Measurements from ENCODE around the gene PSTPIP2.

Gene PSTPIP2

DNA sequence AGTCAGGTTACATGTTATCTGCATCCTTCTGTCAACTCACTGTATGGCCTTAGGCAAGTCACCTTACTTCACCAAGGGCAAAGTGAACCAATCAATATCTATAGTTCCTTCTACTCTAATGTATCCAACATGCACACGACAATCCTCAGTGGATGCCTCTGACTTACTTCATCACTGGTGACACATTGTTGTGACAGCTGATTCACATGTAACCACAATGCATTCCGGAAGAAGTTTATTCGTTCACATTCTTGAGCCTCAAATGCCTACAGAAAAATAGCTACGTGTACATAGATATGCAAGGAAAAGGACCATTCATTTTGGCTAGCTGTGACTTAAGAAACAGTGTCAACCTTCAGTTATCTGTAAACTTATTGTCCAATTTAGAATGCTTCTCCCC is 78.6 kb downstream of the PSTPIP2 start:
- TF ChIP-seq SIN3A (IDR thresholded peaks at IDR 0.05; ENCODE audit: borderline replicate concordance, insufficient read depth, low read length) (no peak), TAF1 (IDR thresholded peaks at IDR 0.05; ENCODE audit: borderline replicate concordance, insufficient read depth, low read length) (no peak), POLR2AphosphoS5 (IDR thresholded peaks at IDR 0.05; ENCODE audit: low read depth, low read length) (no peak), FOXP2 (optimal IDR thresholded peaks at IDR 0.05; ENCODE audit: borderline replicate concordance, extremely low read depth, extremely low read length, insufficient read depth) (no peak)
- TF ChIP-seq, protein P1, sequence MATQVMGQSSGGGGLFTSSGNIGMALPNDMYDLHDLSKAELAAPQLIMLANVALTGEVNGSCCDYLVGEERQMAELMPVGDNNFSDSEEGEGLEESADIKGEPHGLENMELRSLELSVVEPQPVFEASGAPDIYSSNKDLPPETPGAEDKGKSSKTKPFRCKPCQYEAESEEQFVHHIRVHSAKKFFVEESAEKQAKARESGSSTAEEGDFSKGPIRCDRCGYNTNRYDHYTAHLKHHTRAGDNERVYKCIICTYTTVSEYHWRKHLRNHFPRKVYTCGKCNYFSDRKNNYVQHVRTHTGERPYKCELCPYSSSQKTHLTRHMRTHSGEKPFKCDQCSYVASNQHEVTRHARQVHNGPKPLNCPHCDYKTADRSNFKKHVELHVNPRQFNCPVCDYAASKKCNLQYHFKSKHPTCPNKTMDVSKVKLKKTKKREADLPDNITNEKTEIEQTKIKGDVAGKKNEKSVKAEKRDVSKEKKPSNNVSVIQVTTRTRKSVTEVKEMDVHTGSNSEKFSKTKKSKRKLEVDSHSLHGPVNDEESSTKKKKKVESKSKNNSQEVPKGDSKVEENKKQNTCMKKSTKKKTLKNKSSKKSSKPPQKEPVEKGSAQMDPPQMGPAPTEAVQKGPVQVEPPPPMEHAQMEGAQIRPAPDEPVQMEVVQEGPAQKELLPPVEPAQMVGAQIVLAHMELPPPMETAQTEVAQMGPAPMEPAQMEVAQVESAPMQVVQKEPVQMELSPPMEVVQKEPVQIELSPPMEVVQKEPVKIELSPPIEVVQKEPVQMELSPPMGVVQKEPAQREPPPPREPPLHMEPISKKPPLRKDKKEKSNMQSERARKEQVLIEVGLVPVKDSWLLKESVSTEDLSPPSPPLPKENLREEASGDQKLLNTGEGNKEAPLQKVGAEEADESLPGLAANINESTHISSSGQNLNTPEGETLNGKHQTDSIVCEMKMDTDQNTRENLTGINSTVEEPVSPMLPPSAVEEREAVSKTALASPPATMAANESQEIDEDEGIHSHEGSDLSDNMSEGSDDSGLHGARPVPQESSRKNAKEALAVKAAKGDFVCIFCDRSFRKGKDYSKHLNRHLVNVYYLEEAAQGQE (IDR thresholded peaks at IDR 0.05; ENCODE audit: insufficient read depth in 1 of 2, low read depth in 2 of 2, low read length in 2 of 2), result no peak

DNA sequence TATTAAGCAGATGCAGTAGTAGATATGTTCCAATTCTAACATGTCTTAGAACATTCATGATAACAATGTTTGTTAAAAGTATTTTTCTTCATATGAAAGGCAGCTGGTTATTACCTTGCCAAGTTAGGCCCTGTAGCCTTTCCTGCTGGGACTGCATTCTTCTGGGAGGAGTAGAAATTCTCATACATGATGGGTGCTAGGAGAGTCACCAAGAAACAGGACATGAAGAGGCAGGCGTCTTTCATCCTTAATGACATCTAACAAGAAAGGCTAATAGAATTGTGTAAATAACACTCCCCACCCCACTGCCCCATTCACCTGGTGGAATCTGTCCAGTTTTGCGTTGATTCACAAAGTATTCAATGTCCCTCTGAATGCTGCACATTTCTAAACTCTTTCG is 80.3 kb downstream of the PSTPIP2 start:
- TF ChIP-seq TAF1 (IDR thresholded peaks at IDR 0.05; ENCODE audit: borderline replicate concordance, insufficient read depth, low read length) (no peak), FOXP2 (optimal IDR thresholded peaks at IDR 0.05; ENCODE audit: borderline replicate concordance, extremely low read depth, extremely low read length, insufficient read depth) (no peak), SIN3A (IDR thresholded peaks at IDR 0.05; ENCODE audit: borderline replicate concordance, insufficient read depth, low read length) (no peak), POLR2AphosphoS5 (IDR thresholded peaks at IDR 0.05; ENCODE audit: low read depth, low read length) (no peak)
- TF ChIP-seq, protein P1 (IDR thresholded peaks at IDR 0.05; ENCODE audit: insufficient read depth in 1 of 2, low read depth in 2 of 2, low read length in 2 of 2), result no peak

DNA sequence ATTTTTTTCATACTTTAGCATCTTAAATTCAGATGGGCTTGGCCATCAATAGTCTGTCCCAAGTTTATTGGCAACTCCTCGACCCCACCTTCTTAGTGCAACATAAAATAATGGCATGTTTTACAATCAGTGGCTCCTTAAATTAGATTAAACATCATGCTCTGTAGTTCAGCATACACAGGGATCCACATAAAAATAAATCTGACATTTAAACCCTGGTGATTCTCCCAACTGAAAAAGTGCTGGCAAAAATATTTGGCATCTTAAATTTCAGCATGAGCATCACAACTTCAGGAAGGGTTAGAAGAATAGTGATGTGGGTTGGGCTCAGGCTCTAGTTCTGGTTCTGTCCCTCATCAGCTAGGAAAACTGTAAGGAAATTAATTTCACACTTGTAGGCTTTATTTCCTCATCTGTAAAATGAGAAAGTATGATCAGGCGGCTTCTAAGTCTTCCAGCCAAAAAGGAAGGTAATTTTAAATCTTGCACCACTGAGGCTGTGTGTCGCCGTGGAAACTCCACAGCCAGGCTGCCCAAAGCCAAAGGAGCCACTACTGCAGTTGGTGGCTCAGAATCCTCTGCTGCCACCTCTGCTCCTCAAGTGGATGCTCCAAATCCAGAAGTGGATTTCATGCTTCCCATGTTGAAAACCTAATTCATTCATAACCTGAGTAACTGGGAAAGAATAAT is 87.4 kb downstream of the PSTPIP2 start:
- TF ChIP-seq SIN3A (IDR thresholded peaks at IDR 0.05; ENCODE audit: borderline replicate concordance, insufficient read depth, low read length), result no peak
- no peak for TF ChIP-seq FOXP2 (optimal IDR thresholded peaks at IDR 0.05; ENCODE audit: borderline replicate concordance, extremely low read depth, extremely low read length, insufficient read depth)
- TF ChIP-seq TAF1 (IDR thresholded peaks at IDR 0.05; ENCODE audit: borderline replicate concordance, insufficient read depth, low read length), result no peak
- TF ChIP-seq POLR2AphosphoS5 (IDR thresholded peaks at IDR 0.05; ENCODE audit: low read depth, low read length), result no peak
- TF ChIP-seq, protein P1 (IDR thresholded peaks at IDR 0.05; ENCODE audit: insufficient read depth in 1 of 2, low read depth in 2 of 2, low read length in 2 of 2), result no peak

DNA sequence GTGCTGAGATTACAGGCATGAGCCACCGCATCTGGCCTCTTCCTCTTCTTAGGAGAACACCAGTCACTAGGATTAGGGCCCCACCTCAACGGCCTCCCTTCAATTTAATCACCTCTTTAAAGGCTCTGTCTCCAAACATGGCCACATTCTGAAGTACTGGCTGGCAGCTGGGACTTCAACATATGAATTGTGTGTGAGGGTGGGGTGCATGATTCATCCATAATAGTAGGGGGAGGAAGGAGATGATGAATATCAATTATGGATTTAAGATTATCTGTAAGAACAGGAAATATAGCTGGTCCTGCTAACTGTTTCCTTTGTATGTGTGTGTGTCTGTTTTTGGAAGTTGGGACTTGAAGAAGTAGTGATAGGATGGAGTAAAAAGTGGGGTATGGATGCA is 90.2 kb downstream of the PSTPIP2 start:
- no peak for TF ChIP-seq SIN3A (IDR thresholded peaks at IDR 0.05; ENCODE audit: borderline replicate concordance, insufficient read depth, low read length)
- TF ChIP-seq, protein P1 (IDR thresholded peaks at IDR 0.05; ENCODE audit: insufficient read depth in 1 of 2, low read depth in 2 of 2, low read length in 2 of 2), result no peak

DNA sequence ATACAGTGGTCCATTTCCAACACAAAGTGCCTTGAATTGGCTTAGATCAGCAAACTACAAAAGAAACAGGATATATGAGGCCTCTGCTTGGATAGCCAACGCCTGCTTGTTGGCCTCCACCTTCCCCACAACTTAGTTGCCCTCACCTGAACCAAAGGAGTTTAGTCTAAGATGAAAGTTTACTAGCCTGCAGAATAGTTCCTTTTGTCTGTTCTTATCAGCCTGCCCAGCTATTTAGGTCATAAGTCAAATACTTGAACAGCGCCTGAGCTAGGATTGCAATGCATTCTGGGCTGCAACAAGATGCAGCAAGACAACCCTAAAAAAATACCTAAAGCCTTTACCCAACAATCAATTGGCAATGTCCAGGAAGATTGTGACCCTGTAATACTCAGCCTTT is 91.8 kb downstream of the PSTPIP2 start:
- TF ChIP-seq SIN3A (IDR thresholded peaks at IDR 0.05; ENCODE audit: borderline replicate concordance, insufficient read depth, low read length) (no peak), TAF1 (IDR thresholded peaks at IDR 0.05; ENCODE audit: borderline replicate concordance, insufficient read depth, low read length) (no peak), POLR2AphosphoS5 (IDR thresholded peaks at IDR 0.05; ENCODE audit: low read depth, low read length) (no peak), FOXP2 (optimal IDR thresholded peaks at IDR 0.05; ENCODE audit: borderline replicate concordance, extremely low read depth, extremely low read length, insufficient read depth) (no peak)
- TF ChIP-seq, protein P1 (IDR thresholded peaks at IDR 0.05; ENCODE audit: insufficient read depth in 1 of 2, low read depth in 2 of 2, low read length in 2 of 2), result no peak
